Kidney (tissue), 14 donors: Measurements from ENCODE around the gene ARFGAP3. TPM values are rescaled to one million over a fixed set of nuclear protein-coding genes. Genes with fewer than 3 reads are reported as not detected.

ENCODE experiments used
- DNase-seq, 5 donors: peaks; one replicate each; pipeline ENCODE4 v3.0.0-alpha.2; 2013 to 2020
- FAIRE-seq: peaks from 2 replicates; lab custom pipeline; 2012; peaks lifted over from hg19 to GRCh38; lab: Jason Lieb, UNC
- H3K27ac ChIP-seq, 2 donors: one replicate each; pipeline ENCODE4 v1.7.0; 2013; ENCODE audit warnings: low read depth in 2 of 2, low read length in 2 of 2, inconsistent platforms in 1 of 2
- H3K27me3 ChIP-seq: one replicate; pipeline ENCODE4 v1.7.1; 2013; ENCODE audit warnings: low read length, inconsistent platforms; ENCODE audit not compliant: control insufficient read depth, insufficient read depth
- H3K36me3 ChIP-seq, 3 donors: one replicate each; pipeline versions ENCODE4 v1.7.0 to v1.7.1; 2013; ENCODE audit warnings: low read length in 3 of 3, control low read depth in 1 of 3, inconsistent platforms in 1 of 3; ENCODE audit not compliant: insufficient read depth in 3 of 3, control insufficient read depth in 2 of 3
- H3K4me1 ChIP-seq, 3 donors: one replicate each; pipeline versions ENCODE4 v1.7.0 to v1.7.1; 2013; ENCODE audit warnings: low read length in 3 of 3, inconsistent platforms in 1 of 3, low read depth in 1 of 3; ENCODE audit not compliant: control insufficient read depth in 2 of 3, insufficient read depth in 2 of 3
- H3K4me3 ChIP-seq, 3 donors: one replicate each; pipeline versions ENCODE4 v1.7.0 to v1.8.1; 2013; ENCODE audit warnings: low read length in 3 of 3, control low read depth in 1 of 3, inconsistent platforms in 1 of 3
- H3K9ac ChIP-seq, 3 donors: one replicate each; pipeline versions ENCODE4 v1.7.0 to v1.7.1; 2013; ENCODE audit warnings: low read length in 3 of 3, control low read depth in 1 of 3, inconsistent platforms in 1 of 3
- H3K9me3 ChIP-seq, 3 donors: one replicate each; pipeline versions ENCODE4 v1.7.0 to v1.7.1; 2013; ENCODE audit warnings: low read length in 3 of 3, control low read depth in 1 of 3, inconsistent platforms in 1 of 3; ENCODE audit not compliant: control insufficient read depth in 2 of 3, insufficient read depth in 1 of 3
- intact Hi-C: fragments of 100-400 bp; cut with DNase I; formaldehyde crosslinking; loops from one replicate; pipeline ENCODE4 v1.11.1; 2022
- polyA plus RNA-seq: library from polyadenylated mRNA; stranded (reverse); fragments of 350-450 nt; fragmentation: Illumina TruSeq; extraction: RNeasy Lipid Tissue Mini Kit (QIAGEN cat#74804); gene quantifications from one replicate; pipeline ENCODE4 v1.2.3, GENCODE V29; 2014; ENCODE audit warnings: low read depth, low replicate concordance; ENCODE audit not compliant: insufficient read depth
- total RNA-seq: library from RNA; stranded (reverse); fragmentation: NEBNext Ultra II Directional; extraction: Animal tissue kit (Norgen Biotek cat#: 25700); gene quantifications from one replicate; pipeline ENCODE4 v1.2.1, GENCODE V29; 2021
- TF ChIP-seq, protein P1 (sequence below): IDR thresholded peaks from 3 replicates; pipeline ENCODE4 v1.5.1; 2012; ENCODE audit warnings: mild to moderate bottlenecking, moderate library complexity, borderline replicate concordance; ENCODE audit not compliant: insufficient read depth; ENCODE audit errors: extremely low read depth
- donor health status: control.
- donor health status: control.
- donor health status: control.
- donor health status: control.
- donor health status: control.
- donor health status: DM: yes; HTN: yes; CAD: no.
- donor health status: Normal renal cell carcinoma (clear cell type).

Gene ARFGAP3
- total and polyA plus RNA-seq, 2 donors from 2014 or later = 29.9 to 97.3 TPM

DNA sequence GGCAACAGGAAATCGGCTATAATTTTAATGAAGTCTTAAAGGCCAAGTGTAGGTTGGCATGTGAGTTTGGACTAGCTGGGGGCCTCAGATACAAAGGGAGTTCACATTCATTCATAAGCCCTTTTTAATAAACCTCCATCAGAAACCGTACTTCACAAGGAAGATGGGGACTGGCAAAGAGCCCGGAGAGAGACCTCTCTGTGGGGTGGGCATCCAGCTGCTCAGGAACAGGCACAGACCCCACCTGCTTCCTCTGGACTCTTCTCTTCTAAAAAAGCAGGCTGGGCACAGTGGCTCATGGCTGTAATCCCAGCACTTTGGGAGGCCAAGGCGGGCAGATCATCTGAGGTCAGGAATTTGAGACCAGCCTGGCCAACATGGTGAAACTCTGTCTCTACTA, 3.9 kb upstream of the ARFGAP3 start:
- no peak for DNase-seq
- FAIRE-seq = no peak
- intact Hi-C loops = loop anchor here (10.0 kb wide), 1 partner anchor 174 kb away; no protein-coding TSS in a partner anchor

DNA sequence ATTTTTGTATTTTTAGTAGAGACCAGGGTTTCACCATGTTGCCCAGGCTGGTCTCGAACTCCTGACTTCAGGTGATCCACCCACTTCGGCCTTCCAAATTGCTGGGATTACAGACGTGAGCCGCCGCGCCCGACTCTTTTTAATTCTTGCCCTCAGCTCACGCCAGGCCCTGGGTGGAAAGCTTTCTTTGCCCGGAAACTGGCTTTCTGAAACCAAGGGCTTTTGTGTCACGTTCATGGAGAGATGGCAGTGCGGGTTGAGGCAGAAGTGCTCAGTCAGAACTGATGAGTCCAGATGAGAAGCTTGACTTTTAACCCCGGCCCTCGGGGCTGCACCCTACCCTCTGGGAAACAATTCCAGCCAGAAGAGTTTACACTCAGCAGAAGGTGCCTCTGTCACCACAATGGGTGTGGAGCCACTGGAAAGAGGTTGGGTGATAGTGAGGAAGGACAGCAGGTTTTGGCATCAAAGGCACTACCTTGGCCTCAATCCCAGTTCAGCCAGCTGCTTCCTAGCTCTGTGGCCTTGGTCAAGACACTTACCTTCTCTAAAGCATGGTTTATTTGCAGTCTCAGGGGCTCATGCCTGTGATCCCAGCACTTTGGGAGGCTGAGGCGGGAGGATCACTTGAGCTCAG, 890 bp upstream of the ARFGAP3 start:
- intact Hi-C loops = no loop called here
- Histone ChIP-seq H3K27ac (no peak overlapping the region), H3K9me3 (no peaks in the 10 kb centered on the region), H3K27me3 (no peaks in the 10 kb centered on the region), H3K4me1 (peaks cover 0 to 9% (median 3%) of the 10 kb centered on the region in 3 donors), H3K4me3 (peak overlapping the region in 1 of 3 donors; percentile 48), H3K9ac (no peak overlapping the region), H3K36me3 (no peaks in the 10 kb centered on the region)
- DNase-seq (peak in 1 of 5 donors; percentile 50), FAIRE-seq (no peak)
- TF ChIP-seq, protein P1, sequence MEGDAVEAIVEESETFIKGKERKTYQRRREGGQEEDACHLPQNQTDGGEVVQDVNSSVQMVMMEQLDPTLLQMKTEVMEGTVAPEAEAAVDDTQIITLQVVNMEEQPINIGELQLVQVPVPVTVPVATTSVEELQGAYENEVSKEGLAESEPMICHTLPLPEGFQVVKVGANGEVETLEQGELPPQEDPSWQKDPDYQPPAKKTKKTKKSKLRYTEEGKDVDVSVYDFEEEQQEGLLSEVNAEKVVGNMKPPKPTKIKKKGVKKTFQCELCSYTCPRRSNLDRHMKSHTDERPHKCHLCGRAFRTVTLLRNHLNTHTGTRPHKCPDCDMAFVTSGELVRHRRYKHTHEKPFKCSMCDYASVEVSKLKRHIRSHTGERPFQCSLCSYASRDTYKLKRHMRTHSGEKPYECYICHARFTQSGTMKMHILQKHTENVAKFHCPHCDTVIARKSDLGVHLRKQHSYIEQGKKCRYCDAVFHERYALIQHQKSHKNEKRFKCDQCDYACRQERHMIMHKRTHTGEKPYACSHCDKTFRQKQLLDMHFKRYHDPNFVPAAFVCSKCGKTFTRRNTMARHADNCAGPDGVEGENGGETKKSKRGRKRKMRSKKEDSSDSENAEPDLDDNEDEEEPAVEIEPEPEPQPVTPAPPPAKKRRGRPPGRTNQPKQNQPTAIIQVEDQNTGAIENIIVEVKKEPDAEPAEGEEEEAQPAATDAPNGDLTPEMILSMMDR = no peak

More for the DNA sequence above, 3.9 kb upstream of the ARFGAP3 start:
- Histone ChIP-seq H3K4me3 (no peak overlapping the region), H3K27me3 (no peaks in the 10 kb centered on the region), H3K27ac (peak overlapping the region; percentile 2 to 51), H3K4me1 (peaks cover 0 to 6% (median 3%) of the 10 kb centered on the region in 3 donors), H3K9me3 (no peaks in the 10 kb centered on the region), H3K36me3 (no peaks in the 10 kb centered on the region), H3K9ac (no peak overlapping the region)
- TF ChIP-seq, protein P1 = no peak

DNA sequence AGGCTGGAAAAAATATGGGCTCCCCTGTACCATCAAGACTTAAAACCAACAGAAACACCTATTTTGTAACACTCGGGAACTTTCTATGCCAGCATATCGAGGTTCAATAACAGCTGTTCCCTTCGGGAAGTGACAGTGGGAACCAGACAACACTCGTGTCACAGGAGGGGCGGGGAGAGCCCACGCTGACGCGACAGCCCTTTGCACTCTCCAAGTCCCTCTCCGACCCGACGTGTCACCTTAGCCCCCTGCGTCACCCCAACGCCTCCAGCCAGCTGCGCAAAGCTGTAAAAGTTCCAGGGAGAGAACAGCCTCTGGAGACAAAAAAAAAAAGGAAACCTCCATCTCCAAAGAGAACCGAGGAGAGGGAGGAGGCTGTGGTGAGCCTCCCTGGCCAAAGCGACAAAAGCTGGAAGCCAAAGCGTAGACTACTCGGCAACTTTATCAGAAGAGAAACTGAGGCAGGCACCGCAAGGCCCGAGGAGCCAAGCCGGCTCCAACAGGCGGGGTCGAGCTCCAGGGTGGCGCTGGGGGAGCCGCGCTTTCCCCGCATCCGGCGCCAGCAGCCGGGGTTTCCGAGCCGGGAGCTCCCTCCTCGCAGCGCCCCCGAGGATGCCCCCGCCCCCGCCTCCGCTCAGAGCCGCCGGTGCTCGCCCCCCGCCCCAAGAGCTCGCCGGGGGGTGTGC, 751 bp downstream of the ARFGAP3 start:
- peak overlapping the region; percentile 78 to 91 (median 81) for H3K4me3 ChIP-seq
- H3K9ac ChIP-seq = peak overlapping the region; percentile 62 to 97 (median 79)
- intact Hi-C loops = no loop called here
- FAIRE-seq (no peak), DNase-seq (peak; percentile 40 to 90 (median 72))
- TF ChIP-seq, protein P1 = no peak
- H3K27ac ChIP-seq = peak overlapping the region; percentile 92 to 94
- no peaks in the 10 kb centered on the region for H3K27me3 ChIP-seq
- H3K9me3 ChIP-seq = no peaks in the 10 kb centered on the region
- H3K4me1 ChIP-seq = peaks cover 0 to 9% (median 3%) of the 10 kb centered on the region in 3 donors
- no peaks in the 10 kb centered on the region for H3K36me3 ChIP-seq
